ENCODE results near the gene MAB21L1. TPM values are rescaled to one million over a fixed set of nuclear protein-coding genes. Genes with fewer than 3 reads are reported as not detected.
A peak's percentile ranks its signal among the peaks of the same experiment; 100 is the strongest.

MAB21L1 gene
- total and polyA plus RNA-seq, 7 donors: 0.51 to 2.9 (median 1.4) TPM; not detected in 1

GRCh38 chr13:35482527-35482926 lies 6.0 kb upstream of the MAB21L1 start:
- WGBS, 2 donors: 89 to 90% methylated on average over 1 of the region's 1 CpG
- intact Hi-C loops (cut with DNase I): no loop called here
- no peak for TF ChIP-seq POLR2AphosphoS5 (IDR thresholded peaks at IDR 0.05)
- no peak for TF ChIP-seq EP300 (IDR thresholded peaks at IDR 0.05)
- TF ChIP-seq POLR2A (IDR thresholded peaks at IDR 0.05): no peak
- no peak for TF ChIP-seq CTCF (IDR thresholded peaks at IDR 0.05)
- Histone ChIP-seq H3K4me1 (no peaks in the 10 kb centered on the region), H3K9me3 (no peaks in the 10 kb centered on the region), H3K4me3 (no peak overlapping the region), H3K27me3 (no peaks in the 10 kb centered on the region), H3K27ac (no peak overlapping the region), H3K36me3 (no peaks in the 10 kb centered on the region)
- no peak for DNase-seq

GRCh38 chr13:35481777-35482176 lies 5.3 kb upstream of the MAB21L1 start:
- WGBS, 2 donors: 83 to 89% methylated on average over 2 of the region's 2 CpGs
- no peaks in the 10 kb centered on the region for H3K27me3 ChIP-seq
- intact Hi-C loops (cut with DNase I): no loop called here
- no peak for DNase-seq
- no peak for TF ChIP-seq POLR2A (IDR thresholded peaks at IDR 0.05)
- no peak for TF ChIP-seq POLR2AphosphoS5 (IDR thresholded peaks at IDR 0.05)
- TF ChIP-seq CTCF (IDR thresholded peaks at IDR 0.05): no peak
- TF ChIP-seq EP300 (IDR thresholded peaks at IDR 0.05): no peak
- no peaks in the 10 kb centered on the region for H3K4me1 ChIP-seq
- no peak overlapping the region for H3K27ac ChIP-seq
- no peaks in the 10 kb centered on the region for H3K9me3 ChIP-seq
- no peak overlapping the region for H3K4me3 ChIP-seq
- no peaks in the 10 kb centered on the region for H3K36me3 ChIP-seq

GRCh38 chr13:35480346-35480745 lies 3.9 kb upstream of the MAB21L1 start:
- intact Hi-C loops (cut with DNase I): no loop called here
- Histone ChIP-seq H3K9me3 (no peaks in the 10 kb centered on the region), H3K4me1 (no peaks in the 10 kb centered on the region), H3K27ac (no peak overlapping the region), H3K36me3 (no peaks in the 10 kb centered on the region), H3K4me3 (no peak overlapping the region), H3K27me3 (no peaks in the 10 kb centered on the region)
- no peak for TF ChIP-seq POLR2A (IDR thresholded peaks at IDR 0.05)
- no peak for TF ChIP-seq POLR2AphosphoS5 (IDR thresholded peaks at IDR 0.05)
- no peak for TF ChIP-seq CTCF (IDR thresholded peaks at IDR 0.05)
- TF ChIP-seq EP300 (IDR thresholded peaks at IDR 0.05): no peak
- no peak for DNase-seq
- WGBS, 2 donors: 86 to 91% methylated on average over 2 of the region's 2 CpGs

- Histone ChIP-seq H3K4me1 (no peaks in the 10 kb centered on the region), H3K9me3 (no peaks in the 10 kb centered on the region), H3K27me3 (no peaks in the 10 kb centered on the region), H3K27ac (no peak overlapping the region), H3K4me3 (no peak overlapping the region), H3K36me3 (no peaks in the 10 kb centered on the region)
- DNase-seq: no peak
- TF ChIP-seq EP300 (IDR thresholded peaks at IDR 0.05) (no peak), POLR2AphosphoS5 (IDR thresholded peaks at IDR 0.05) (no peak), POLR2A (IDR thresholded peaks at IDR 0.05) (no peak), CTCF (IDR thresholded peaks at IDR 0.05) (no peak)
- 60 to 74% methylated on average over 1 of the region's 1 CpG for WGBS, 2 donors
- intact Hi-C loops (cut with DNase I): no loop called here
These were observed 3.2 kb upstream of the MAB21L1 start for GRCh38 chr13:35479706-35480105.

- no peak for DNase-seq
- TF ChIP-seq POLR2A (IDR thresholded peaks at IDR 0.05): no peak
- TF ChIP-seq EP300 (IDR thresholded peaks at IDR 0.05): no peak
- TF ChIP-seq POLR2AphosphoS5 (IDR thresholded peaks at IDR 0.05): no peak
- TF ChIP-seq CTCF (IDR thresholded peaks at IDR 0.05): no peak
- Histone ChIP-seq H3K27ac (peak overlapping the region in 2 of 4 donors; percentile 20 to 22), H3K4me3 (peak overlapping the region in 3 of 4 donors; percentile 13 to 17 (median 15)), H3K27me3 (no peaks in the 10 kb centered on the region), H3K36me3 (no peaks in the 10 kb centered on the region), H3K4me1 (no peaks in the 10 kb centered on the region), H3K9me3 (no peaks in the 10 kb centered on the region)
- intact Hi-C loops (cut with DNase I): no loop called here
- 55 to 82% methylated on average over 14 of the region's 14 CpGs for WGBS, 2 donors
These were observed 2.6 kb upstream of the MAB21L1 start for GRCh38 chr13:35479038-35479492.

All from sigmoid colon (tissue), 7 donors.